Mesodermal cell (in vitro differentiated cells): ENCODE results near the gene ARID2.

Experiments
- H3K27ac ChIP-seq: 2 replicates; pipeline ENCODE4 v1.7.0; 2013; ENCODE audit warnings: mild to moderate bottlenecking, low read depth, low read length, moderate library complexity; ENCODE audit not compliant: severe bottlenecking
- H3K36me3 ChIP-seq: 2 replicates; pipeline ENCODE4 v1.7.1; 2013; ENCODE audit warnings: mild to moderate bottlenecking, low read length, moderate library complexity; ENCODE audit not compliant: control insufficient read depth, insufficient read depth
- H3K4me1 ChIP-seq: one replicate; pipeline ENCODE4 v1.7.1; 2013; ENCODE audit warnings: mild to moderate bottlenecking, low read length; ENCODE audit not compliant: insufficient read depth, control insufficient read depth, poor library complexity, severe bottlenecking
- H3K4me3 ChIP-seq: 2 replicates; pipeline ENCODE4 v1.7.0; 2013; ENCODE audit warnings: low read length, control low read depth, mild to moderate bottlenecking; ENCODE audit not compliant: insufficient read depth, poor library complexity, severe bottlenecking; ENCODE audit errors: extremely low read depth
- H3K9me3 ChIP-seq: 2 replicates; pipeline ENCODE4 v1.7.1; 2013; ENCODE audit warnings: mild to moderate bottlenecking, low read length, moderate library complexity; ENCODE audit not compliant: control insufficient read depth
- WGBS, 2 experiments: methylation state at CpG; one replicate each; pipeline ENCODE4 v1.1.5; 2013; ENCODE audit warnings: missing lambda C conversion rate in 2 of 2; ENCODE audit not compliant: insufficient coverage in 2 of 2; 5-methylcytosine and 5-hydroxymethylcytosine counted together

Gene ARID2

GRCh38 chr12:45697371-45697770 lies 32.1 kb upstream of the ARID2 start:
- H3K4me1 ChIP-seq: no peaks in the 10 kb centered on the region
- H3K27ac ChIP-seq: no peak overlapping the region
- no peak overlapping the region for H3K4me3 ChIP-seq
- H3K36me3 ChIP-seq: no peaks in the 10 kb centered on the region
- WGBS, 2 experiments: 79 to 94% methylated on average over 3 to 4 of the region's 6 CpGs
- H3K9me3 ChIP-seq: no peaks in the 10 kb centered on the region

DNA sequence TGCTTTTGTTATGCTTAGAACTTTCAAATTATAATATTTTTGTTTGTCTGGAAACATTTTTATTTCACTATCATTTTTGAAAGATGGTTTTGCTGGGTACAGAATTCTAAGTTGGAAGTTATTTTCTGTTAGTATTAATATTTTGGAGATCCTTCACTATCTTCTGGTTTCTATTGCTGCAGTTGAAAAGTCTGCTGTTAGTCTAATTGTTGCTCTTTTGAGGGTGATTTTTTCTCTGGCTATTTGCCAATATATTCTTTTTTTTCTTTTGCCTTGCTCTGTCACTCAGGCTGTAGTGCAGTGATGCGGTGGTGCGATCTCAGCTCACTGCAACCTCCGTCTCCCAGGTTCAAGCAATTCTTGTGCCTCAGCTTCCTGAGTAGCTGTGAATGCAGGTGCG lies 28.2 kb upstream of the ARID2 start:
- Histone ChIP-seq H3K27ac (no peak overlapping the region), H3K9me3 (no peaks in the 10 kb centered on the region), H3K4me3 (no peak overlapping the region), H3K36me3 (no peaks in the 10 kb centered on the region), H3K4me1 (peaks cover 8% of the 10 kb centered on the region)
- WGBS, 2 experiments: 75 to 100% methylated on average over 1 to 4 of the region's 4 CpGs

- Histone ChIP-seq H3K4me1 (peaks cover 8% of the 10 kb centered on the region), H3K4me3 (no peak overlapping the region), H3K27ac (no peak overlapping the region), H3K9me3 (no peaks in the 10 kb centered on the region), H3K36me3 (no peaks in the 10 kb centered on the region)
These were observed 25.6 kb upstream of the ARID2 start for GRCh38 chr12:45703942-45704341.

DNA sequence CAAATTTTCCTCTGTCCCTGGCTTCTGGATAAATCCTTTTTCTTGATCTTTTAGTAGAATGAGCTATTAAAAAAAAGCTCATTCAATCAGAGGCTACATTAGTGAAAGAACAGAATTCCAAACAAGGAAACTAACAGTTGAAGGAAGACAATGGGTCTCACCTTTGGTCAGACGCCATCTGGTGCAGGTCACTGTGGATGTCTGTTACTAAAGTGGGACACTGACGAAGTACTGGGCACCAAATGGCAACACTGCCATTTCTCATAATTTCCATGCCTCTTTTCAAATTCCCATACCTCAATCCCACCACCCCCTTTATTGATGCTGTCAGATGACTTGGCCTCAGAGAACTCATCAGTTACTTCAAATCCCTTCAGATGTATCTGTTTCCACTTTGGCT lies 24.5 kb upstream of the ARID2 start:
- Histone ChIP-seq H3K9me3 (no peaks in the 10 kb centered on the region), H3K36me3 (no peaks in the 10 kb centered on the region), H3K4me3 (no peak overlapping the region), H3K27ac (peak overlapping the region; percentile 77), H3K4me1 (peaks cover 8% of the 10 kb centered on the region)
- WGBS, 2 experiments: 88 to 100% methylated on average over 1 to 2 of the region's 2 CpGs

DNA sequence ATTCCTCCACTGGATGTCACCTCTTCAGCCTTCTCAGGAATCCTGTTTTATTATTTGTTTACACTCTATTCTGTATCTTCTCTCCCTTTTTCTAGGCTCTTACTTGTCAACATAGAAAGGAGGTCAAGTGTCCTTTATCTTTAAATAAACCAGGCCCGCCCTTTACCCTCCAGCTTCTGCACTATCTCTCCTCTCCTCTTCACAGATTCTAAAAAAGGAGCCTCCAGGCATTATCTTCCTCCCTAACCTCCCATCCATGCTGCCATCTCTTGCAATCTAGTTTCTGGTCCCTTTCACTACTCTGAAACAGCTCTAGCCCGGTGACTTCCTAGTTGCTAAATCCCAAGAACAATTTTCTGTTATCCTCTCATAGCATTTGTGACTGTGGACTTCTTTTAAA lies 24.1 kb upstream of the ARID2 start:
- peaks cover 8% of the 10 kb centered on the region for H3K4me1 ChIP-seq
- no peaks in the 10 kb centered on the region for H3K36me3 ChIP-seq
- no peaks in the 10 kb centered on the region for H3K9me3 ChIP-seq
- H3K4me3 ChIP-seq: no peak overlapping the region
- 69 to 78% methylated on average over 2 of the region's 2 CpGs for WGBS, 2 experiments
- peak overlapping the region; percentile 77 for H3K27ac ChIP-seq

DNA sequence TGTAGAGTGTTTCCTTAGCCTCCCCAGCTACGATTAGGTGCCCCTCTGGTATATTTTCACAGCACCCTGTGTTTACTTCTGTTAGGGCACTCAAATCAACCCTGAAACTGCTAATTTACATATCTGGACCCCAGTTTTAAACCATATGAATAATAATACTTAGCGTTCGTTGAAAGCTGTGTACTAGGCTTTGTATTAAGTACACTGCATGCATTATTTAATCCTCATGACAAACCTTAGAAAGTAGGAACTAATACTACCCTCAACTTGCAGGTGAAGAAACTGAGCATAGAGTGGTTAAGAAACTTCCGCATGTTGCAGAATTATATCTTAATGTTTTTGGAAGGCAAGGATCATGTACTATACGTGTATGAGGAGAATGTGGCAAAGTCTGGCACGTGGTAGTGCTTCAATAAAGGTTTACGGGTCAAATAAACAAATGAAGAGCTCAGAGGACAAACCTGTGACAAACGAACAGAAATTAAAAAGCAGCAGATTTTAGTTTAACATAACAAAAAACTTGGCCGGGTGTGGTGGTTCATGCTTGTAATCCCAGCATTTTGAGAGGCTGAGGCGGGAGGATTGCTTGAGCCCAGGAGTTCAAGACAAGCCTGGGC lies 22.2 kb upstream of the ARID2 start:
- H3K4me1 ChIP-seq: peaks cover 8% of the 10 kb centered on the region
- 88 to 94% methylated on average over 6 to 8 of the region's 10 CpGs for WGBS, 2 experiments

DNA sequence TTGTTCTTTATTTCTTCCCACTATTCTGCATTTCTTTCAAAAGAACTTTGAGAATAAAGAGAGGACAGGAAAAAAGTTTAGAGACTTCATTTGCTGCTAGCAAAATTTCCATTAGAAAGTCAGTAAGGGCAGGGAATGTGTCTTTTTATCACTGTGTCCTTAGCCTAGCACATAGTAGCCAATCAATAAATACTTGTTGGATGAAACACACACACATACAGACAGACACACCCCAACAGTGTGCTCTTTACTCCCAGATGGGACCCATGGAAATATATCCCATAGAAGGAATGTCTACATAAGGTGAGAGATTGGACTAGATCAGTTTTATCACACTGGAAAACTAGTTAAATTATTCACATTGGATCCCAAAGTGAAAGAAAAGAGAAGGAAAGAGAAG lies 21.1 kb upstream of the ARID2 start:
- H3K9me3 ChIP-seq: no peaks in the 10 kb centered on the region
- no peak overlapping the region for H3K4me3 ChIP-seq
- no peaks in the 10 kb centered on the region for H3K36me3 ChIP-seq
- H3K4me1 ChIP-seq: peaks cover 8% of the 10 kb centered on the region
- no peak overlapping the region for H3K27ac ChIP-seq

More for the DNA sequence above, 22.2 kb upstream of the ARID2 start:
- Histone ChIP-seq H3K36me3 (no peaks in the 10 kb centered on the region), H3K27ac (no peak overlapping the region), H3K9me3 (no peaks in the 10 kb centered on the region), H3K4me3 (no peak overlapping the region)

GRCh38 chr12:45708901-45709300 lies 20.6 kb upstream of the ARID2 start:
- WGBS, 2 experiments: 100% methylated on average over 1 of the region's 2 CpGs; no CpG with 5 or more reads in 1 of the 2 experiments
- Histone ChIP-seq H3K4me3 (no peak overlapping the region), H3K9me3 (no peaks in the 10 kb centered on the region), H3K27ac (no peak overlapping the region), H3K36me3 (no peaks in the 10 kb centered on the region), H3K4me1 (peaks cover 8% of the 10 kb centered on the region)

GRCh38 chr12:45712319-45712718 lies 17.2 kb upstream of the ARID2 start:
- Histone ChIP-seq H3K9me3 (no peaks in the 10 kb centered on the region), H3K27ac (no peak overlapping the region), H3K4me3 (no peak overlapping the region), H3K4me1 (no peaks in the 10 kb centered on the region), H3K36me3 (no peaks in the 10 kb centered on the region)
- WGBS, 2 experiments: 90 to 93% methylated on average over 3 to 4 of the region's 4 CpGs

DNA sequence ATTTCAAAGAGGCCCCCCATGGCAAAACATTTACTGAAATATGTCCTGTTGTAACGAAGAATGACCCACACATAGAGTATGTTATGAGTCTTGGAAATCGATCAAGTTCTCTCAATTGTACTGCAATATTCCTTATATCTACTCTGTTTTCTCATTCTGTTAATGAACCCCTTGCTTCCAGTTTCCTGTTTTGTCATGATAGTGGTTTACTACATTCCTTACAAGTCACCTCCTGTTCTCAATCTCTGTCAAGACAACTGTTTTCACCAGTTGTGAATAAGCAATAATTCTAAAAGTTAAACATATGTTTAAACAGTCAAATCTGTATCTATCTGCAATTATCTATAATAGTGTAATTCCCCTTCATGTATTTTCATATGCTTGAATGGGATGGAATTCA lies 16.4 kb upstream of the ARID2 start:
- Histone ChIP-seq H3K36me3 (no peaks in the 10 kb centered on the region), H3K4me1 (no peaks in the 10 kb centered on the region), H3K9me3 (no peaks in the 10 kb centered on the region), H3K4me3 (no peak overlapping the region), H3K27ac (no peak overlapping the region)
- 89% methylated on average over 2 of the region's 2 CpGs; no CpG with 5 or more reads in 1 of the 2 experiments for WGBS, 2 experiments

GRCh38 chr12:45718306-45718705 lies 11.2 kb upstream of the ARID2 start:
- Histone ChIP-seq H3K9me3 (no peaks in the 10 kb centered on the region), H3K27ac (no peak overlapping the region), H3K4me3 (no peak overlapping the region), H3K4me1 (no peaks in the 10 kb centered on the region), H3K36me3 (no peaks in the 10 kb centered on the region)
- WGBS, 2 experiments: 94 to 100% methylated on average over 2 to 4 of the region's 4 CpGs
